ENCODE measurements around the gene MLIP. TPM values are rescaled to one million over a fixed set of nuclear protein-coding genes. Genes with fewer than 3 reads are reported as not detected.
"Not testable (repeated sequence)": the region's sequence is repeated elsewhere in the genome, so short reads cannot be mapped to it uniquely, and the experiment has no call there.

Gene MLIP
- total RNA-seq, 4 donors from 2014 or later: 4.0 to 8.1 (median 4.2) TPM; not detected in 1

DNA sequence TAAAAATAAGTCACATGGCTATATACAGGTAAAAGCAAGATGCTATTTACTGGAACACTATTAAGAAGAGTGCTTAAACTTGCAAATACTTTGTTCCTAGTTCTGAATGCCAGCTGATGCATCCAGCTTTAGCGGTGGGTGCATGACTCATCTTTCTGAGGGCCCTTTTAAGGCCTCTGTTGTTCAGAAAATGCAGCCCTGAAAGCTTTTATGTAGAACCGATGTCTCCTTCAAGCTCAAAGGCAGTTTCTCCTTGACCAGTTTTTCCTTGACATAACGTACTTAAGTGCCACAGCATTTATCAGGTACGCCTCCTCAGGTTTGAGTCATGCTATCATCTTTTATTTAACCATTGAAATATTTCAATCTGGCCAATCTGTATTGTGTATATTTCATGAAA lies 82.8 kb downstream of the MLIP start:
- intact Hi-C loops (cut with DNase I): no loop called here
- WGBS, 2 donors: 32 to 37% methylated on average over 4 of the region's 4 CpGs

DNA sequence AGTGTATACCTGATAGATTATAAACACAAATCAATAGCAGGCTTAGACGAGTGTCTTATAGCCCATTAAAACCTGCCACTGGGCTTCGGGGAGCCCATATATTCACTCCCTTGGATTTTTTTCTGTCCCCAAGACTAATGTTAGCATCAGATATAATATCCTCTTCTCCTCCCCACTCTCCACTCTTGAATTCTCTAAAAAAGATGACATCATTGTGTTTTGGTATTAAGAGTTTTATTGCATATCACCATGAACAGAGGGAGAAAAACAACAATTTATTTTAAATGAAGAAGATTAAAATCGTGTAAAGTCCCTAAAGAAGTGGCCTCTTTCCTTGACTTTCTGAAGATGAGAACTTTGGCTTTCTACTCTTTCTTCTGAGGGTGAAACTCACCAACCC lies 84.4 kb downstream of the MLIP start:
- no peaks in the 10 kb centered on the region for H3K27me3 ChIP-seq
- H3K4me3 ChIP-seq (replicated peaks in 1 of 3): no peak overlapping the region
- H3K27ac ChIP-seq: no peak overlapping the region
- intact Hi-C loops (cut with DNase I): no loop called here
- DNase-seq: no peak
- TF ChIP-seq CTCF (IDR thresholded peaks at IDR 0.05): no peak
- no peak for TF ChIP-seq POLR2A (IDR thresholded peaks at IDR 0.05)
- no peaks in the 10 kb centered on the region for H3K36me3 ChIP-seq
- 93 to 94% methylated on average over 3 of the region's 3 CpGs for WGBS, 2 donors
- no peaks in the 10 kb centered on the region for H3K9me3 ChIP-seq
- peaks cover 0 to 10% of the 10 kb centered on the region in 2 donors for H3K4me1 ChIP-seq

More for the DNA sequence above, 82.8 kb downstream of the MLIP start:
- H3K27ac ChIP-seq: no peak overlapping the region
- H3K4me1 ChIP-seq: peaks cover 0 to 10% of the 10 kb centered on the region in 2 donors
- DNase-seq: no peak
- H3K4me3 ChIP-seq (replicated peaks in 1 of 3): no peak overlapping the region
- TF ChIP-seq POLR2A (IDR thresholded peaks at IDR 0.05) (no peak), CTCF (IDR thresholded peaks at IDR 0.05) (no peak)
- H3K36me3 ChIP-seq: no peaks in the 10 kb centered on the region
- H3K27me3 ChIP-seq: no peaks in the 10 kb centered on the region
- no peaks in the 10 kb centered on the region for H3K9me3 ChIP-seq

DNA sequence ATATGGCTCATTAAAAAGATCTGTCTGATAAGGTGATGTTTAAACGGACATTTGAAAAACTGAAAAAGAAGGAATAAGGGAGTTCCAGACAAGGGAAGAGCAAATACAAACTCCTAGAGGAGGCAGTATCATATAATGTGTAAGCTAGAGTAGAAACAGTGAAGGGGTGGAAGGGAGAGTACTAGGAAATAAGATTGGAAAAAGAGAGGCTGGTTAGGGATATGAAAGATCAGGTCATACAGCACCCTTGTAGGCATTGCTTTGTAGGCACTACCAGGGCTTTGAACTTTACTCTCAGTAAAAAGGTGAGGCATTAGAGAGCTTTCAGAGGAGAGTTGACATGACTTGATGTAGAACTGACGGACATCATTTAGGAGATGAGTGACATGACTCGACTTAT lies 85.7 kb downstream of the MLIP start:
- no peak for DNase-seq
- Histone ChIP-seq H3K4me3 (replicated peaks in 1 of 3) (no peak overlapping the region), H3K36me3 (no peaks in the 10 kb centered on the region), H3K27me3 (no peaks in the 10 kb centered on the region), H3K27ac (no peak overlapping the region), H3K9me3 (no peaks in the 10 kb centered on the region), H3K4me1 (peaks cover 0 to 10% of the 10 kb centered on the region in 2 donors)
- TF ChIP-seq POLR2A (IDR thresholded peaks at IDR 0.05) (no peak), CTCF (IDR thresholded peaks at IDR 0.05) (no peak)
- 94 to 95% methylated on average over 3 of the region's 3 CpGs for WGBS, 2 donors
- intact Hi-C loops (cut with DNase I): no loop called here

GRCh38 chr6:54198134-54198533 lies 86.9 kb downstream of the MLIP start:
- intact Hi-C loops (cut with DNase I): no loop called here
- Histone ChIP-seq H3K36me3 (no peaks in the 10 kb centered on the region), H3K27ac (no peak overlapping the region), H3K9me3 (no peaks in the 10 kb centered on the region), H3K27me3 (no peaks in the 10 kb centered on the region), H3K4me1 (peaks cover 0 to 8% of the 10 kb centered on the region in 2 donors), H3K4me3 (replicated peaks in 1 of 3) (no peak overlapping the region)
- 93 to 94% methylated on average over 3 of the region's 3 CpGs for WGBS, 2 donors
- DNase-seq: no peak
- no peak for TF ChIP-seq POLR2A (IDR thresholded peaks at IDR 0.05)
- TF ChIP-seq CTCF (IDR thresholded peaks at IDR 0.05): no peak

DNA sequence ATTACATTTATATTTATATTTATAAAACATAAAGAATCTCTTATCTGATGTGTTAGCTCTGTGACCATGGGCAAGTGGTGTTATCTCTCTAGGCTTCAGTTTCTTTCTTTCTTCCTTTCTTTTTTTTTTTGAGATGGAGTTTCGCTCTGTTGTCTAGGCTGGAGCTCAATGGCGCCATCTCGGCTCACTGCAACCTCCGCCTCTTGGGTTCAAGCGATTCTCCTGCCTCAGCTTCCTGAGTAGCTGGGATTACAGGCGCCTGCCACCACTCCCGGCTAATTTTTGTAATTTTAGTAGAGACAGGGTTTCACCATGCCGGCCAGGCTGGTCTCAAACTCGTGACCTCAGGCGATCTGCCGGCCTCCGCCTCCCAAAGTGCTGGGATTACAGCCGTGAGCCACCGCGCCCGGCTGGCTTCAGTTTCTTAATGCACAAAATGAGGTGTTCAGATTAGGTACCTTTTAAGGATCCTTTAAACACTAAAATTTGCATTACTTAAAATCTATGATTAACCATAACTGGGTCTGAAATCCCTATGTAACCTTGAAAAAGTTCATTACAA lies 92.3 kb downstream of the MLIP start:
- H3K27ac ChIP-seq; intact Hi-C loops (cut with DNase I); DNase-seq; H3K27me3 ChIP-seq; H3K9me3 ChIP-seq; H3K4me3 ChIP-seq (replicated peaks in 1 of 3); H3K4me1 ChIP-seq; H3K36me3 ChIP-seq: not testable (repeated sequence)
- WGBS, 2 donors: 95 to 96% methylated on average over 16 of the region's 16 CpGs
